IMR-90 (cell line): Measurements from ENCODE around the gene DDX53. TPM values are rescaled to one million over a fixed set of nuclear protein-coding genes. Genes with fewer than 3 reads are reported as not detected.

Experiments
- ATAC-seq: fragments of 200-7000 bp; cut with Tn5 transposase; 2 replicates; pipeline ENCODE4 v1.9.1; 2020; ENCODE audit warnings: low read depth, mild to moderate bottlenecking, moderate library complexity
- BruUV-seq: library from RNA; stranded (reverse); fragments of 400-500 nt; replicated peaks from 2 replicates; lab custom pipeline; 2021; lab: Mats Ljungman, UMichigan
- CTCF ChIA-PET: fragments of 300-600 bp; formaldehyde crosslinking; extraction: SDS; loops from one replicate; lab custom pipeline; 2021; ENCODE audit warnings: antibody characterized with exemption; lab: Yijun Ruan, JAX
- POLR2A ChIA-PET: fragments of 300-600 bp; sonication (Branson Sonifier 250); formaldehyde crosslinking; loops from one replicate; lab custom pipeline; 2022; ENCODE audit warnings: antibody characterized with exemption; ENCODE audit not compliant: unreplicated experiment; lab: Charles Lee
- DNase-seq: peaks from one replicate; pipeline ENCODE4 v3.0.0; 2013
- H2AFZ ChIP-seq: replicated peaks from 2 replicates; pipeline ENCODE3; 2013; ENCODE audit warnings: low read length, mild to moderate bottlenecking; ENCODE audit not compliant: poor library complexity
- H2AK5ac ChIP-seq: 2 replicates; pipeline ENCODE4 v1.6.1; 2013; ENCODE audit warnings: low read depth, low read length, inconsistent platforms
- H2AK9ac ChIP-seq: replicated peaks from 2 replicates; pipeline ENCODE3; 2013; ENCODE audit warnings: mild to moderate bottlenecking, low read depth, low read length, moderate library complexity; ENCODE audit not compliant: poor library complexity
- H2BK120ac ChIP-seq: 2 replicates; pipeline ENCODE4 v1.6.1; 2013; ENCODE audit warnings: low read depth, low read length, inconsistent platforms
- H2BK15ac ChIP-seq: 3 replicates; pipeline ENCODE4 v1.6.1; 2013; ENCODE audit warnings: low read depth, low read length, inconsistent platforms
- H2BK20ac ChIP-seq: 2 replicates; pipeline ENCODE4 v1.6.1; 2013; ENCODE audit warnings: low read depth, mild to moderate bottlenecking, inconsistent platforms, low read length, moderate library complexity
- H2BK5ac ChIP-seq: 2 replicates; pipeline ENCODE4 v1.6.1; 2013; ENCODE audit warnings: mild to moderate bottlenecking, low read depth, low read length, inconsistent platforms; ENCODE audit not compliant: poor library complexity, severe bottlenecking
- H3K14ac ChIP-seq: replicated peaks from 2 replicates; pipeline ENCODE4 v1.6.1; 2013; ENCODE audit warnings: low read depth, low read length, inconsistent platforms
- H3K18ac ChIP-seq: 2 replicates; pipeline ENCODE4 v1.6.1; 2013; ENCODE audit warnings: low read depth, low read length, control low read depth
- H3K23ac ChIP-seq: 2 replicates; pipeline ENCODE4 v1.6.1; 2013; ENCODE audit warnings: low read depth, low read length, inconsistent platforms
- H3K27ac ChIP-seq: 2 replicates; pipeline ENCODE4 v1.5.1; 2013; ENCODE audit warnings: mild to moderate bottlenecking, control low read depth, low read length; ENCODE audit not compliant: insufficient read depth
- H3K27me3 ChIP-seq: 2 replicates; pipeline ENCODE4 v1.6.1; 2013; ENCODE audit warnings: low read length; ENCODE audit not compliant: control insufficient read depth, insufficient read depth
- H3K36me3 ChIP-seq: 2 replicates; pipeline ENCODE4 v1.6.1; 2013; ENCODE audit warnings: low read length, mixed read lengths; ENCODE audit not compliant: control insufficient read depth, insufficient read depth
- H3K4ac ChIP-seq: 2 replicates; pipeline ENCODE4 v1.6.1; 2013; ENCODE audit warnings: low read depth, low read length, inconsistent platforms
- H3K4me1 ChIP-seq: 2 replicates; pipeline ENCODE4 v1.6.1; 2013; ENCODE audit warnings: low read length, mixed read lengths; ENCODE audit not compliant: control insufficient read depth, insufficient read depth
- H3K4me2 ChIP-seq: 2 replicates; pipeline ENCODE4 v1.6.1; 2013; ENCODE audit warnings: low read depth, mild to moderate bottlenecking, control low read depth, low read length, moderate library complexity
- H3K4me3 ChIP-seq: 2 replicates; pipeline ENCODE4 v1.5.1; 2013; ENCODE audit warnings: low read depth, mild to moderate bottlenecking, control low read depth, low read length, moderate library complexity; ENCODE audit not compliant: insufficient read depth
- H3K56ac ChIP-seq: 2 replicates; pipeline ENCODE4 v1.6.1; 2013; ENCODE audit warnings: low read length, inconsistent platforms; ENCODE audit not compliant: insufficient read depth; ENCODE audit errors: extremely low read depth
- H3K79me1 ChIP-seq, 2 experiments: 2 replicates each; pipeline ENCODE4 v1.6.1; 2013; ENCODE audit warnings: low read length in 2 of 2, inconsistent platforms in 1 of 2, low read depth in 1 of 2
- H3K9ac ChIP-seq: 2 replicates; pipeline ENCODE4 v1.6.1; 2013; ENCODE audit warnings: low read depth, low read length, control low read depth
- H3K9me1 ChIP-seq: 2 replicates; pipeline ENCODE4 v1.6.1; 2013; ENCODE audit warnings: low read length, inconsistent platforms; ENCODE audit not compliant: insufficient read depth
- H3K9me3 ChIP-seq: 2 replicates; pipeline ENCODE4 v1.6.1; 2013; ENCODE audit warnings: low read length; ENCODE audit not compliant: control insufficient read depth, insufficient read depth
- H4K20me1 ChIP-seq: 2 replicates; pipeline ENCODE4 v1.6.1; 2013; ENCODE audit warnings: low read length, inconsistent platforms; ENCODE audit not compliant: insufficient read depth
- H4K5ac ChIP-seq: 2 replicates; pipeline ENCODE4 v1.6.1; 2013; ENCODE audit warnings: mild to moderate bottlenecking, low read depth, low read length, control low read depth
- H4K8ac ChIP-seq, 2 experiments: 2 replicates each; pipeline ENCODE4 v1.6.1; 2013; ENCODE audit warnings: low read depth in 2 of 2, low read length in 2 of 2, control low read depth in 1 of 2, inconsistent platforms in 1 of 2
- H4K91ac ChIP-seq: 2 replicates; pipeline ENCODE4 v1.6.1; 2013; ENCODE audit warnings: low read depth, low read length, inconsistent platforms; ENCODE audit not compliant: insufficient read depth
- USF2 ChIP-seq: fragments of 150-350 bp; IDR thresholded peaks from 2 replicates; pipeline ENCODE4 v1.6.1; 2017; ENCODE audit warnings: mild to moderate bottlenecking, antibody characterized with exemption, low read length, low read depth
- WGBS, 2 experiments: methylation state at CpG; one replicate each; pipeline versions ENCODE4 v1.1.5 to v1.1.7; 2013; ENCODE audit warnings: missing lambda C conversion rate in 2 of 2; ENCODE audit not compliant: insufficient read length in 1 of 2; ENCODE audit errors: extremely low coverage in 2 of 2; 5-methylcytosine and 5-hydroxymethylcytosine counted together
- dilution Hi-C: fragments of 300-500 bp; cut with HindIII; formaldehyde crosslinking; loops from one replicate; pipeline ENCODE4 v1.14.3; 2018; ENCODE audit warnings: low sequenced_read_pairs; ENCODE audit not compliant: unreplicated experiment
- in situ Hi-C: fragments of 300-500 bp; cut with MboI; formaldehyde crosslinking; loops from 3 replicates; pipeline ENCODE4 v1.14.3; 2019; ENCODE audit warnings: low sequenced_read_pairs, inconsistent platforms, mixed read lengths
- intact Hi-C: fragments of 100-400 bp; cut with micrococcal nuclease; formaldehyde crosslinking; loops from 2 replicates; pipeline ENCODE4 v1.10.0; 2022
- polyA plus RNA-seq, 3 experiments: library from polyadenylated mRNA; depleted of rRNA; stranded (reverse); fragments of >200 nt; gene quantifications; 2 replicates each; pipeline ENCODE4 v1.2.3, GENCODE V29; 2012; ENCODE audit warnings: low replicate concordance in 1 of 3
- total RNA-seq: library from RNA; depleted of rRNA; stranded (reverse); fragments of >200 nt; gene quantifications from 2 replicates; pipeline ENCODE4 v1.2.3, GENCODE V29; 2012

The DDX53 gene
- total and polyA plus RNA-seq, 2 of the 4 experiments (the other 2 are of a cell fraction), result not detected

- Histone ChIP-seq H2AK9ac (no peak overlapping the region), H3K27me3 (no peaks in the 10 kb centered on the region), H2AK5ac (no peak overlapping the region), H4K20me1 (no peaks in the 10 kb centered on the region), H2BK120ac (no peak overlapping the region), H3K9ac (no peak overlapping the region), H3K36me3 (no peaks in the 10 kb centered on the region), H2BK15ac (no peak overlapping the region), H3K4me1 (no peaks in the 10 kb centered on the region), H3K4ac (no peak overlapping the region), H2BK5ac (no peak overlapping the region), H3K9me1 (no peaks in the 10 kb centered on the region), H3K27ac (no peak overlapping the region), H3K18ac (no peak overlapping the region), H3K4me2 (no peak overlapping the region), H3K23ac (no peak overlapping the region), H3K4me3 (no peak overlapping the region), H3K79me1 (no peaks in the 10 kb centered on the region), H2AFZ (no peak overlapping the region), H4K8ac (no peak overlapping the region), H4K5ac (no peak overlapping the region), H3K9me3 (no peaks in the 10 kb centered on the region), H4K91ac (no peak overlapping the region), H2BK20ac (no peak overlapping the region), H3K56ac (no peak overlapping the region), H3K14ac (no peak overlapping the region)
- no CpG with 5 or more reads among the region's 3 CpGs for WGBS, 2 experiments
- ATAC-seq (no peak), DNase-seq (no peak)
- no TSS peak for BruUV-seq
- in situ Hi-C loops, result no loop called here
- no peak for TF ChIP-seq USF2
- POLR2A ChIA-PET, result no interaction called here
- dilution Hi-C loops, result no loop called here
- intact Hi-C loops, result no loop called here
- CTCF ChIA-PET, result no interaction called here
These were observed 31.8 kb downstream of the DDX53 start for GRCh38 chrX:23031600-23031999.
